HG02870 (cell line): ENCODE data around the gene RHOB.
A peak's percentile ranks its signal among the peaks of the same experiment; 100 is the strongest.
"Not testable (repeated sequence)": the region's sequence is repeated elsewhere in the genome, so short reads cannot be mapped to it uniquely, and the experiment has no call there.

Experiments used
- ATAC-seq: cut with Tn5 transposase; IDR thresholded peaks from one replicate; pipeline ENCODE4 v1.9.1; 2021; ENCODE audit warnings: mild to moderate bottlenecking, moderate library complexity; ENCODE audit not compliant: unreplicated experiment

Gene RHOB

GRCh38 chr2:20451761-20452499 is 5.1 kb downstream of the RHOB start:
- ATAC-seq: no peak

GRCh38 chr2:20452551-20452950 is 5.7 kb downstream of the RHOB start:
- ATAC-seq: no peak

GRCh38 chr2:20453087-20453486 is 6.2 kb downstream of the RHOB start:
- ATAC-seq: no peak

GRCh38 chr2:20454036-20454981 is 7.4 kb downstream of the RHOB start:
- ATAC-seq: no peak

- no peak for ATAC-seq
These were observed 8.3 kb downstream of the RHOB start for GRCh38 chr2:20455076-20455587.

GRCh38 chr2:20456116-20456571 is 9.3 kb downstream of the RHOB start:
- no peak for ATAC-seq

GRCh38 chr2:20456636-20457426 is 10.0 kb downstream of the RHOB start:
- ATAC-seq: peak; percentile 73

- no peak for ATAC-seq
These were observed 11.1 kb downstream of the RHOB start for GRCh38 chr2:20457661-20458630.

GRCh38 chr2:20458737-20459484 is 12.0 kb downstream of the RHOB start:
- not testable (repeated sequence) for ATAC-seq

GRCh38 chr2:20465716-20466394 is 19.0 kb downstream of the RHOB start:
- ATAC-seq: no peak

GRCh38 chr2:20467789-20468548 is 21.1 kb downstream of the RHOB start:
- ATAC-seq: no peak

- ATAC-seq: no peak
These were observed 22.0 kb downstream of the RHOB start for GRCh38 chr2:20468549-20469500.

- no peak for ATAC-seq
These were observed 22.7 kb downstream of the RHOB start for GRCh38 chr2:20469595-20469994.

- ATAC-seq: no peak
These were observed 23.3 kb downstream of the RHOB start for GRCh38 chr2:20470211-20470610.

GRCh38 chr2:20471148-20471547 is 24.3 kb downstream of the RHOB start:
- ATAC-seq: no peak

- no peak for ATAC-seq
These were observed 25.2 kb downstream of the RHOB start for GRCh38 chr2:20471902-20472559.
